HG02623 (cell line): ENCODE measurements around the gene SRM.
A peak's percentile ranks its signal among the peaks of the same experiment; 100 is the strongest.
"Not testable (repeated sequence)": the region's sequence is repeated elsewhere in the genome, so short reads cannot be mapped to it uniquely, and the experiment has no call there.

Source experiments
- ATAC-seq: cut with Tn5 transposase; IDR thresholded peaks from one replicate; pipeline ENCODE4 v1.9.1; 2021; ENCODE audit warnings: moderate library complexity; ENCODE audit not compliant: unreplicated experiment

The SRM gene

DNA sequence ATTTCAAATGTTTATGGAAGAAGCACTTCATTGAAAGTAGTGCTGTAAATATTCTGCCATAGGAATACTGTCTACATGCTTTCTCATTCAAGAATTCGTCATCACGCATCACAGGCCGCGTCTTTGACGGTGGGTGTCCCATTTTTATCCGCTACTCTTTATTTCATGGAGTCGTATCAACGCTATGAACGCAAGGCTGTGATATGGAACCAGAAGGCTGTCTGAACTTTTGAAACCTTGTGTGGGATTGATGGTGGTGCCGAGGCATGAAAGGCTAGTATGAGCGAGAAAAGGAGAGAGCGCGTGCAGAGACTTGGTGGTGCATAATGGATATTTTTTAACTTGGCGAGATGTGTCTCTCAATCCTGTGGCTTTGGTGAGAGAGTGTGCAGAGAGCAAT is 36.6 kb downstream of the SRM start:
- no peak for ATAC-seq

DNA sequence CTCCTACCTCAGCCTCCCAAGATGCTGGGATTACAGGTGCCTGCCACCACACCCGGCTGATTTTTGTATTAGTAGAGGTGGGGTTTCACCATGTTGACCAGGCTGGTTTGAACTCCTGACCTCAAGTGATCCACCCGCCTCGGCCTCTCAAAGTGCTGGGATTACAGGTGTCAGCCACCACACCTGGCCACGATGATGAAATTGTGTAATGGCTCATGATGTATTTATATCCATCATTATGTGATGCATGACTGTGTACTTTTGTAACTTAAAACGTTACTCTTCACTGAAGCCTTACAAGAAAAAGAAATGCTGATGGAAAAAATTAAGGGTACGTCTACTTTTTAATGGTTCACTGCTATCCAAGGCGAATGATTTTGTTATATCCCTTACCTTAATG is 39.8 kb downstream of the SRM start:
- no peak for ATAC-seq

DNA sequence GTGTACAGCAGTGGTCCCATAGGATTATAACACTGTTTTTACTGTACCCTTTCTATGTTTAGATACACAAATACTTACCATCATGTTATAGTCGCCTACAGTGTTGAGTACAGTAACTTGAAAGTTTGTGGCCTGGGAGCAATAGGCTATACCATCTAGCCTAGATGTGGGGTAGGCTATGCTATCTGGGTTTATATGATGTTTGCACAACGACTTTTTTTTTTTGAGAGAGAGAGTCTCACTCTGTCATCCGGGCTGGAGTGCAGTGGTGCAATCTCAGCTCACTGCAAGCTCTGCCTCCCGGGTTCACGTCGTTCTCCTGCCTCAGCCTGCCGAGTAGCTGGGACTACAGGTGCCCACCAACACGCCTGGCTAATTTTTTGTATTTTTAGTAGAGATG is 40.5 kb downstream of the SRM start:
- not testable (repeated sequence) for ATAC-seq

DNA sequence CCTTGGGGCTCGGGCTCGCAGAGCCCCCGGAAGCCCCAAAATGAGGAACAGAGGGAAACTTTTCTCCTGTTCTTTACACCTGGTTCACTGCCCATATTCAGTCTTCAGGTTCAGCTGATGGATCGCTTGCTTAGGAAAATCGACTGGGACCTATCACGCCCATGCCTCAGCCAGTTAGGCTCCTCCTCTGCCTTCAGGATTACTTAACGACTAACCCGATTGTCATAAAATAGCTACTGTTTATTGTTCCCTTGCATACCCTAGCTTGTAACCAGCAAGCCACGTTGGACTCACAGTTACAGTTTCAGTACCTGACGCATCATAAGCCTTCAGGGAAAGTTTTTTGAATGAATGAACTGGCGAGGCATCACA is 46.7 kb downstream of the SRM start:
- no peak for ATAC-seq

GRCh38 chr1:11012260-11013159 is 47.3 kb downstream of the SRM start, which contains the start of gene TARDBP:
TARDBP (plus strand) TSS chr1:11012654; CDS start chr1:11013728, 1,074 bp downstream.
- ATAC-seq: peak; percentile 84
